Karpas-422 (cell line): Measurements from ENCODE around the gene DCXR. TPM values are rescaled to one million over a fixed set of nuclear protein-coding genes. Genes with fewer than 3 reads are reported as not detected.

Experiments
- DNase-seq: peaks from one replicate; pipeline ENCODE4 v3.0.0-alpha.2; 2015
- H2AFZ ChIP-seq: fragments of 200-600 bp; sonication (generic); 2 replicates; pipeline ENCODE4 v1.6.1; 2014; ENCODE audit warnings: antibody characterized with exemption, low read length, mixed read lengths
- H3K27ac ChIP-seq: fragments of 200-600 bp; sonication (generic); 2 replicates; pipeline ENCODE4 v1.5.1; 2014; ENCODE audit warnings: mild to moderate bottlenecking, low read length, moderate library complexity
- H3K27me3 ChIP-seq: fragments of 200-600 bp; sonication (generic); 2 replicates; pipeline ENCODE4 v1.6.1; 2014; ENCODE audit warnings: low read length, mixed read lengths
- H3K36me3 ChIP-seq: fragments of 200-600 bp; sonication (generic); 2 replicates; pipeline ENCODE4 v1.6.1; 2014; ENCODE audit warnings: low read length, mixed read lengths; ENCODE audit not compliant: insufficient read depth
- H3K4me1 ChIP-seq: fragments of 200-600 bp; sonication (generic); 2 replicates; pipeline ENCODE4 v1.6.1; 2014; ENCODE audit warnings: mild to moderate bottlenecking, low read length, mixed read lengths
- H3K4me2 ChIP-seq: fragments of 200-600 bp; sonication (generic); 2 replicates; pipeline ENCODE4 v1.6.1; 2014; ENCODE audit warnings: low read length, low read depth, mild to moderate bottlenecking; ENCODE audit not compliant: poor library complexity, severe bottlenecking
- H3K4me3 ChIP-seq: fragments of 200-600 bp; sonication (generic); 2 replicates; pipeline ENCODE4 v1.5.1; 2014; ENCODE audit warnings: mild to moderate bottlenecking, antibody characterized with exemption, low read length, mixed read lengths
- H3K79me2 ChIP-seq: fragments of 200-600 bp; sonication (generic); 2 replicates; pipeline ENCODE4 v1.6.1; 2014; ENCODE audit warnings: mild to moderate bottlenecking, low read length, mixed read lengths
- H3K9ac ChIP-seq: fragments of 200-600 bp; sonication (generic); 2 replicates; pipeline ENCODE4 v1.6.0; 2014; ENCODE audit warnings: low read length
- H3K9me2 ChIP-seq: fragments of 200-600 bp; sonication (generic), shearing (Covaris generic); replicated peaks from 2 replicates; pipeline ENCODE4 v1.6.0; 2014; ENCODE audit warnings: mild to moderate bottlenecking, low read length, moderate library complexity; ENCODE audit not compliant: insufficient read depth
- H3K9me3 ChIP-seq: fragments of 300-700, 200-600 bp; sonication (generic); 2 replicates; pipeline ENCODE4 v1.6.1; 2014; ENCODE audit warnings: low read length, mixed read lengths
- H4K20me1 ChIP-seq: fragments of 200-600 bp; sonication (generic); 2 replicates; pipeline ENCODE4 v1.6.1; 2014; ENCODE audit warnings: mild to moderate bottlenecking, antibody characterized with exemption, low read length, low read depth; ENCODE audit not compliant: insufficient read depth
- total RNA-seq: library from RNA; depleted of rRNA; stranded (reverse); fragments of >200 nt; shearing (Covaris generic); gene quantifications from 2 replicates; pipeline ENCODE4 v1.2.3, GENCODE V29; 2014; ENCODE audit warnings: low replicate concordance

The DCXR gene
- total RNA-seq, 1 experiment from 2014 or later = 103 TPM

- no peaks in the 10 kb centered on the region for H3K27me3 ChIP-seq
- peaks cover 17% of the 10 kb centered on the region for H3K79me2 ChIP-seq
Observed at GRCh38 chr17:82049106-82049505, 11.6 kb upstream of the DCXR start.

GRCh38 chr17:82048571-82048971 is 11.1 kb upstream of the DCXR start:
- H3K9me3 ChIP-seq = no peaks in the 10 kb centered on the region
- no peaks in the 10 kb centered on the region for H3K9me2 ChIP-seq
- H3K27ac ChIP-seq = no peak overlapping the region
- no peak overlapping the region for H3K4me3 ChIP-seq
- peaks cover 11% of the 10 kb centered on the region; the same call in 1 of the 2 replicates for H4K20me1 ChIP-seq
- DNase-seq = no peak
- no peak overlapping the region for H3K4me2 ChIP-seq
- H3K36me3 ChIP-seq = no peaks in the 10 kb centered on the region
- H3K27me3 ChIP-seq = no peaks in the 10 kb centered on the region
- H2AFZ ChIP-seq = no peak overlapping the region
- peaks cover 29% of the 10 kb centered on the region for H3K4me1 ChIP-seq
- peaks cover 16% of the 10 kb centered on the region for H3K79me2 ChIP-seq
- no peak overlapping the region for H3K9ac ChIP-seq

More at GRCh38 chr17:82049106-82049505, 11.6 kb upstream of the DCXR start:
- Histone ChIP-seq H3K4me3 (no peak overlapping the region), H3K9ac (no peak overlapping the region; the same call in 1 of the 2 replicates), H3K4me2 (peak overlapping the region; percentile 11), H3K9me2 (no peaks in the 10 kb centered on the region), H3K27ac (no peak overlapping the region), H3K4me1 (peaks cover 30% of the 10 kb centered on the region), H3K9me3 (no peaks in the 10 kb centered on the region), H4K20me1 (peaks cover 11% of the 10 kb centered on the region; the same call in 1 of the 2 replicates), H3K36me3 (no peaks in the 10 kb centered on the region), H2AFZ (no peak overlapping the region)
- no peak for DNase-seq

- Histone ChIP-seq H3K27me3 (no peaks in the 10 kb centered on the region), H3K9me3 (no peaks in the 10 kb centered on the region), H3K4me1 (peaks cover 24% of the 10 kb centered on the region), H4K20me1 (peaks cover 10% of the 10 kb centered on the region; the same call in 1 of the 2 replicates), H3K27ac (no peak overlapping the region), H3K4me3 (no peak overlapping the region), H3K79me2 (peaks cover 11% of the 10 kb centered on the region), H2AFZ (no peak overlapping the region), H3K9me2 (no peaks in the 10 kb centered on the region), H3K9ac (no peak overlapping the region), H3K4me2 (no peak overlapping the region), H3K36me3 (no peaks in the 10 kb centered on the region)
- no peak for DNase-seq
Observed at GRCh38 chr17:82047914-82048570, 10.5 kb upstream of the DCXR start.

GRCh38 chr17:82047379-82047778 is 9.9 kb upstream of the DCXR start:
- no peak overlapping the region for H3K9ac ChIP-seq

GRCh38 chr17:82046903-82047302 is 9.4 kb upstream of the DCXR start:
- no peaks in the 10 kb centered on the region for H3K79me2 ChIP-seq
- peaks cover 19% of the 10 kb centered on the region for H3K4me1 ChIP-seq
- H3K4me2 ChIP-seq = no peak overlapping the region
- DNase-seq = no peak
- H3K9ac ChIP-seq = no peak overlapping the region
- no peaks in the 10 kb centered on the region for H3K9me3 ChIP-seq
- H3K36me3 ChIP-seq = no peaks in the 10 kb centered on the region
- no peaks in the 10 kb centered on the region for H3K27me3 ChIP-seq
- no peaks in the 10 kb centered on the region for H3K9me2 ChIP-seq
- no peak overlapping the region for H2AFZ ChIP-seq
- no peaks in the 10 kb centered on the region for H4K20me1 ChIP-seq
- H3K27ac ChIP-seq = no peak overlapping the region
- H3K4me3 ChIP-seq = no peak overlapping the region

More at GRCh38 chr17:82047379-82047778, 9.9 kb upstream of the DCXR start:
- Histone ChIP-seq H3K4me1 (peaks cover 19% of the 10 kb centered on the region), H3K36me3 (no peaks in the 10 kb centered on the region), H3K4me2 (no peak overlapping the region), H4K20me1 (peaks cover 3% of the 10 kb centered on the region; the same call in 1 of the 2 replicates), H3K27me3 (no peaks in the 10 kb centered on the region), H3K79me2 (peaks cover 4% of the 10 kb centered on the region), H2AFZ (no peak overlapping the region), H3K9me2 (no peaks in the 10 kb centered on the region), H3K4me3 (no peak overlapping the region), H3K9me3 (no peaks in the 10 kb centered on the region), H3K27ac (no peak overlapping the region)
- DNase-seq = no peak

- H3K9ac ChIP-seq = no peak overlapping the region
- H3K4me3 ChIP-seq = no peak overlapping the region
- no peak overlapping the region for H2AFZ ChIP-seq
- H3K9me2 ChIP-seq = no peaks in the 10 kb centered on the region
- H3K9me3 ChIP-seq = no peaks in the 10 kb centered on the region
- H3K27me3 ChIP-seq = no peaks in the 10 kb centered on the region
- H3K79me2 ChIP-seq = no peaks in the 10 kb centered on the region
- H4K20me1 ChIP-seq = no peaks in the 10 kb centered on the region
- no peaks in the 10 kb centered on the region for H3K36me3 ChIP-seq
- H3K4me2 ChIP-seq = no peak overlapping the region
- H3K27ac ChIP-seq = no peak overlapping the region
- peaks cover 17% of the 10 kb centered on the region for H3K4me1 ChIP-seq
- DNase-seq = no peak
Observed at GRCh38 chr17:82045936-82046484, 8.5 kb upstream of the DCXR start.

GRCh38 chr17:82043507-82043906 is 6.0 kb upstream of the DCXR start:
- no peaks in the 10 kb centered on the region for H3K79me2 ChIP-seq
- no peak overlapping the region for H3K27ac ChIP-seq
- no peaks in the 10 kb centered on the region for H3K9me3 ChIP-seq
- no peaks in the 10 kb centered on the region for H4K20me1 ChIP-seq
- H3K4me3 ChIP-seq = no peak overlapping the region
- no peak for DNase-seq
- H2AFZ ChIP-seq = no peak overlapping the region
- H3K9me2 ChIP-seq = no peaks in the 10 kb centered on the region
- H3K27me3 ChIP-seq = no peaks in the 10 kb centered on the region
- H3K4me2 ChIP-seq = no peak overlapping the region
- H3K9ac ChIP-seq = no peak overlapping the region
- H3K4me1 ChIP-seq = no peaks in the 10 kb centered on the region
- no peaks in the 10 kb centered on the region for H3K36me3 ChIP-seq

GRCh38 chr17:82042649-82043048 is 5.2 kb upstream of the DCXR start:
- H3K9ac ChIP-seq = no peak overlapping the region
- no peaks in the 10 kb centered on the region for H4K20me1 ChIP-seq
- no peaks in the 10 kb centered on the region for H3K27me3 ChIP-seq
- DNase-seq = no peak
- no peaks in the 10 kb centered on the region for H3K79me2 ChIP-seq
- H3K4me1 ChIP-seq = peaks cover 4% of the 10 kb centered on the region
- no peak overlapping the region for H3K27ac ChIP-seq
- no peaks in the 10 kb centered on the region for H3K9me3 ChIP-seq
- H3K4me3 ChIP-seq = no peak overlapping the region
- no peaks in the 10 kb centered on the region for H3K36me3 ChIP-seq
- H3K4me2 ChIP-seq = no peak overlapping the region
- no peaks in the 10 kb centered on the region for H3K9me2 ChIP-seq
- no peak overlapping the region for H2AFZ ChIP-seq
